Left lung (tissue), 10 donors: ENCODE data around the gene POLR1G. TPM values are rescaled to one million over a fixed set of nuclear protein-coding genes. Genes with fewer than 3 reads are reported as not detected.

Experiments
- ATAC-seq: fragments of 200-7000 bp; cut with Tn5 transposase; one replicate; pipeline ENCODE4 v1.9.1; 2020; ENCODE audit warnings: moderate library complexity
- DNase-seq, 4 donors: peaks; one replicate each; pipeline ENCODE4 v3.0.0-alpha.2; 2013 to 2020
- H3K27ac ChIP-seq, 2 donors: fragments of 200-600 bp; sonication (generic) in 1 of 2; one replicate each; pipeline versions ENCODE4 v1.5.0 to v1.8.0; 2020 to 2021
- H3K27me3 ChIP-seq, 2 donors: fragments of 200-600 bp; sonication (generic) in 1 of 2; one replicate each; pipeline versions ENCODE4 v1.5.0 to v1.8.0; 2020 to 2021
- H3K36me3 ChIP-seq, 2 donors: fragments of 200-600 bp; sonication (generic) in 1 of 2; one replicate each; pipeline versions ENCODE4 v1.5.0 to v1.8.0; 2020 to 2021
- H3K4me1 ChIP-seq, 2 donors: fragments of 200-600 bp; one replicate each; pipeline ENCODE4 v1.8.0; 2021
- H3K4me3 ChIP-seq, 2 donors: fragments of 200-600 bp; sonication (generic) in 1 of 2; one replicate each; pipeline versions ENCODE4 v1.5.0 to v1.8.0; 2020 to 2021; ENCODE audit warnings: mild to moderate bottlenecking in 1 of 2
- H3K9me3 ChIP-seq, 2 donors: fragments of 200-600 bp; sonication (generic) in 1 of 2; one replicate each; pipeline versions ENCODE4 v1.5.0 to v1.8.0; 2020 to 2021
- intact Hi-C, 2 donors: fragments of 100-400 bp; cut with DNase I; formaldehyde crosslinking; loops; one replicate each; pipeline versions ENCODE4 v1.11.2 to v1.14.2; 2022
- polyA plus RNA-seq, 6 donors: library from polyadenylated mRNA; unstranded; fragments of 120-200 nt; gene quantifications; one replicate each; pipeline ENCODE4 v1.2.1, GENCODE V29; 2013; ENCODE audit not compliant: insufficient read length in 6 of 6
- total RNA-seq, 2 donors: library from RNA; stranded (reverse); fragmentation: NEBNext Ultra II Directional; extraction: Animal tissue kit (Norgen Biotek cat#: 25700); gene quantifications; one replicate each; pipeline ENCODE4 v1.2.1, GENCODE V29; 2021
- TF ChIP-seq, protein P1 (sequence below), 2 donors: fragments of 200-600 bp; sonication (generic) in 1 of 2; IDR thresholded peaks; one replicate each; pipeline versions ENCODE4 v1.5.0 to v1.8.0; 2021; ENCODE audit warnings: antibody characterized with exemption in 2 of 2
- donor health status: DM: no; HTN: yes; CAD: no.
- donor health status: DM: no; HTN: no; CAD: no.

Gene POLR1G
- total and polyA plus RNA-seq, 8 donors, result 2.8 to 6.0 (median 4.5) TPM

DNA sequence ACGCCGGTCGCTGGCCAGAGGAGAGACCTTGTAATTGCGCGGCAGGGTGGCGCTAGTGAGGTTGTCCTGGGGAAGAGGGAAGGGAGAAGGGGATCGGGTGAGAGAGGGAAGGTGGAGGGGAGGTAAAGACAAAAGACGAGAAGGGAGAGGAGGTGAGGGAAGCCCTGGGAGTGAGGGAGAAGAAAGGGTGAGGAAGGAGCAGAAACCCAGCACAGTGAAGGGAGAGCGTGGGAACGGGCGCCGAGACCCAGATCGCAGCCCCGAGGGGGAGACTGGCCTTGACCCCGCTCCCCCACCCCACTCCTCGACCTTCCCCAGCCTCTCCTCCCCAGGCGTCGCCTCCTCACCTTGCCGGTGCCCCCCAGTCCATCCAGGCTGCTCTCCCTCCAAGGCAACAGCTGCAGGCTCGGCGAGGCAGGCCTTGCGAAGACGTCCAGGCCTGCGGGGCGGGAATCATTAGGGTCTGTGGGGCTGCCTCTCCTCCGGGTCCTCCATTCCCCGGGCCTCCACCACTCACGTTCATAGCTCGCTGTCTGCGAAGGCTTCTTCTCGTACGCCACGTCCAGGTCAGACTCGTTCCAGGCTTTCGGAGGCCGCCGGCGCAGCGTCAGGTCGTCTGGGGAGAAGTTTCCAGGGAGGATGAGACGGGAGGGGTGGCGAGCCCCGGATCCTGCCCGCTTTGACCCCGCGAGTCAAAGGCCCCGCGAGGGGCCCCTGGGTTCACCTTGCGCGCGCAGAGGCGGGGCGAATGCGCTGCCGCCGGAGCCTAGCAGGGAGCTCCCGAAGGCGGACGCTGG, 10.4 kb upstream of the POLR1G start:
- Histone ChIP-seq H3K9me3 (no peaks in the 10 kb centered on the region), H3K4me3 (no peak overlapping the region), H3K27me3 (peaks cover 0 to 34% of the 10 kb centered on the region in 2 donors), H3K36me3 (peaks cover 0 to 21% of the 10 kb centered on the region in 2 donors), H3K27ac (no peak overlapping the region), H3K4me1 (peaks cover 0 to 16% of the 10 kb centered on the region in 2 donors)
- ATAC-seq (no peak), DNase-seq (no peak)
- intact Hi-C loops, result no loop called here
- TF ChIP-seq, protein P1, sequence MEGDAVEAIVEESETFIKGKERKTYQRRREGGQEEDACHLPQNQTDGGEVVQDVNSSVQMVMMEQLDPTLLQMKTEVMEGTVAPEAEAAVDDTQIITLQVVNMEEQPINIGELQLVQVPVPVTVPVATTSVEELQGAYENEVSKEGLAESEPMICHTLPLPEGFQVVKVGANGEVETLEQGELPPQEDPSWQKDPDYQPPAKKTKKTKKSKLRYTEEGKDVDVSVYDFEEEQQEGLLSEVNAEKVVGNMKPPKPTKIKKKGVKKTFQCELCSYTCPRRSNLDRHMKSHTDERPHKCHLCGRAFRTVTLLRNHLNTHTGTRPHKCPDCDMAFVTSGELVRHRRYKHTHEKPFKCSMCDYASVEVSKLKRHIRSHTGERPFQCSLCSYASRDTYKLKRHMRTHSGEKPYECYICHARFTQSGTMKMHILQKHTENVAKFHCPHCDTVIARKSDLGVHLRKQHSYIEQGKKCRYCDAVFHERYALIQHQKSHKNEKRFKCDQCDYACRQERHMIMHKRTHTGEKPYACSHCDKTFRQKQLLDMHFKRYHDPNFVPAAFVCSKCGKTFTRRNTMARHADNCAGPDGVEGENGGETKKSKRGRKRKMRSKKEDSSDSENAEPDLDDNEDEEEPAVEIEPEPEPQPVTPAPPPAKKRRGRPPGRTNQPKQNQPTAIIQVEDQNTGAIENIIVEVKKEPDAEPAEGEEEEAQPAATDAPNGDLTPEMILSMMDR (IDR thresholded peaks at IDR 0.05), result no peak

DNA sequence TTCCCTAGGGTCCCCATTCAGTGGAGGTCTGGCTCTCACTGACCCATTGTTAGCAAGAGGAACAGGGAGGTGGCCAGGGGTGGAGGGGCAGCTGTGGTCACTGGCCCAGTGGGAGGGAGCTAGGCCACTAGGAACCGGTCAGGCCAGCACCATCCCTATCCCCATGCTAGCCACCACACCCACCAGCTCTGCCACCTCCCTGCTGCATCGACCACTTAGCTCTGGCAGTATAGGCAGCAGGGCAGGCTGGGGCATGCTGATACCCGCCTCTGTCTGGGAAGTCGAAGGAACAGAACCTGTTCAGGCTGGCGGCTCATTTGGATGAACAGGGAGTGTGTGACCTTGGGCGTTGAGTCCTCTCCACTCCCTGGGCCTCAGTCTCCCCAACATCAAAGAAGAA, 6.3 kb upstream of the POLR1G start:
- TF ChIP-seq, protein P1 (IDR thresholded peaks at IDR 0.05), result no peak
- Histone ChIP-seq H3K36me3 (peaks cover 0 to 14% of the 10 kb centered on the region in 2 donors), H3K4me3 (no peak overlapping the region), H3K9me3 (no peaks in the 10 kb centered on the region), H3K27ac (no peak overlapping the region), H3K4me1 (peaks cover 19 to 50% of the 10 kb centered on the region in 2 donors), H3K27me3 (peaks cover 0 to 70% of the 10 kb centered on the region in 2 donors)
- ATAC-seq, result no peak
- DNase-seq, result no peak
- intact Hi-C loops, result no loop called here

DNA sequence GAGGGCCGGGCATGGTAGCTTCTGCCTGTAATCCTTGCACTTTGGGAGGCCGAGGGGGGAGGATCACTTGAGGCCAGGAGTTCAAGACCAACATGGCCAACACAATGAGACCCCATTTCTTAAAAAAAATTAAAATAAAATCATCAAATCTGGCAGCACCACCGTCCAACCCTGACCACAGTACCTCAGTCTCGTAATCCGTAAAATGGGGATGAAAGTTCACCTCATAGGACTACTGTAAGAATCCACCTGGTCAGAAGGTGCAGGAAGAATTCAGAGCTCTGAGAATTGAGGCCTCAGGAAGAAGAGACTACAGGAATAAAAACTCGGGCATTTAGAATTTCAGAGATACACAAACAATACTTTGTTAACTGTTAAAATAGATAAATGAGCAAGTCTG, 4.6 kb upstream of the POLR1G start:
- H3K4me3 ChIP-seq, result no peak overlapping the region
- H3K27ac ChIP-seq, result no peak overlapping the region
- ATAC-seq (no peak), DNase-seq (no peak)
- intact Hi-C loops, result no loop called here
- H3K4me1 ChIP-seq, result peaks cover 21 to 57% of the 10 kb centered on the region in 2 donors
- H3K27me3 ChIP-seq, result peaks cover 0 to 60% of the 10 kb centered on the region in 2 donors
- H3K36me3 ChIP-seq, result peaks cover 0 to under 1% of the 10 kb centered on the region in 2 donors
- no peaks in the 10 kb centered on the region for H3K9me3 ChIP-seq
- TF ChIP-seq, protein P1 (IDR thresholded peaks at IDR 0.05), result no peak

DNA sequence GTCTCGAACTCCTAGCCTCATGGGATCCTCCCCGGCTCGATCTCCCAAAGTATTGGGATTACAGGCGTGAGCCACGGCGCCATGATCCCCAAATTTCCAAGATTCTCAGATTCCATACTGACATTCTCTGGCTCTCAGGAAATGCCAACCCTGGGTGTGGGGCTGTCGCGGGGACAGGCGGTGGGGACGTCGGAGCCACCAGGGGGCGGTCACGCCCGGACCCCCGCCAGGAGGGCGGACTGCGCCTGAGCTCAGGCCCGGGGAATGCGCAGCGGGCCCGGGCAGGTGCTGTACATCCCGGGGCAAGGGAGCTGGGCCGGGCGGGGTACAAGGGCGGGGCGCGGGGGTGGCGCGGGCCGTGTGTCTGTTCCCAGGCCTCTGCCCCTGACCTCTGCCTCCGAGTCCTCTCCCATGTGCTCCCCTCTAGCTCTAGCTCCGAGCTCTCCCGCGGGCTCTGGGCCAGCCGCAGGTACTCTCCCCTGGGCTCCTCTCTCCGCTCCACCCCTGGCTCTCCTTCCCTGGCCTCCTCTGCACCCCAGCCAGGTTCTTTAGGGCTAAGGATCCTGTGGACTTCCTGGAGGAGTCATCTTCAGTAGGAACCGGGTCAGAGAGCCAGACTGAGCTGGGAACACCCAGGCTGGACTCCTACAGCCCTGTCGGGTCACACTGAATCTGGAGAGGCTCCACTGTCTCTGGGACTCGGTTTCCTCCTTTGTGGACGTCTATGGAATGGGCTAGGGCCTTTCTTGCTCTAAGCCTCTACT, 4.0 kb upstream of the POLR1G start:
- Histone ChIP-seq H3K9me3 (no peaks in the 10 kb centered on the region), H3K27me3 (peaks cover 0 to 55% of the 10 kb centered on the region in 2 donors), H3K4me3 (peak overlapping the region in 1 of 2 donors; percentile 16), H3K27ac (peak overlapping the region; percentile 33 to 39), H3K36me3 (no peaks in the 10 kb centered on the region), H3K4me1 (peaks cover 28 to 64% of the 10 kb centered on the region in 2 donors)
- ATAC-seq (peak; percentile 0), DNase-seq (peak in 2 of 4 donors; percentile 55 to 87)
- TF ChIP-seq, protein P1 (IDR thresholded peaks at IDR 0.05), result peak in 1 of 2 donors; percentile 53
- intact Hi-C loops, result no loop called here

DNA sequence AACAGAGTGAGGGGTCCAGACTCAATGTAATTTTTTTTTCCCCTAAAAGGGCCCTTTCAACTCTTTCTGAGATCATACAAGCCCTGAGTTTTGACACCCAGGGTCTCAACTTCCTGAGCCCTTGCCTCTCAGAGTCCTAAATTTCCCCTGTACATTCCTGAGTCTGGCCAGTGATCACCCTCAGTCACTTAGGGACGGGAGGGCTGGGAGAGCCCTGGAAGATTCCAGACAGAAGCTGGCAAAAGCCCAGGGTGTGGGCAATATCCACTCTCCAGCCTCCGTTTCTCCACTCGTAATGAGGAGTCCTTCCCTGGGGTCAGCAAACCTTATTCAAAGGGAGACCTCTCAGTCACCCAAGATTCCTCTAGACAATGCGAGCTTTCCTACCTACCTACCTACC, 3.2 kb upstream of the POLR1G start:
- Histone ChIP-seq H3K36me3 (no peaks in the 10 kb centered on the region), H3K4me1 (peaks cover 30 to 64% of the 10 kb centered on the region in 2 donors), H3K27me3 (peaks cover 0 to 47% of the 10 kb centered on the region in 2 donors), H3K27ac (peak overlapping the region; percentile 33 to 39), H3K4me3 (peak overlapping the region in 1 of 2 donors; percentile 70), H3K9me3 (no peaks in the 10 kb centered on the region)
- DNase-seq (no peak), ATAC-seq (no peak)
- TF ChIP-seq, protein P1 (IDR thresholded peaks at IDR 0.05), result no peak
- intact Hi-C loops, result no loop called here
